ENCODE results near the gene KLF1. TPM values are rescaled to one million over a fixed set of nuclear protein-coding genes. Genes with fewer than 3 reads are reported as not detected.

The KLF1 gene
- total RNA-seq, 1 donor from 2014 or later: not detected

DNA sequence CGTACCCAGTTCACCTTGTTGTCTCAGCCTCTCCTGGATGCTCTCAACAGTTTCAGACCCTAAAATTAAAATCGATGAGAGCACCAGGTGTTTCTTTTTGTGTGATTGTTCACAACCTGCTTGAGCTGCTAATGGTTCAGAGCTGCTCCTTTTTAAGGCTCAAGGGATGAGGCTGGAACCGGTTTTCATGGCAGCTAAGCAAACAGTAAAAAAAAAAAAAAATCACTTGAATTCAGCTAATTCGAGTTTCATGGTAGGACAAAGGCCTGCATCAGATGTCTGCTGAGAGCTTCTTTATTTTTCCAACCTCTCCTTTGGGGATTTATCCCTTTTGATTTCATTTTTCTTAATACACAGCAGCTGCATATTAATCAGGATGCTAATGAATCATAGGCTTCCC lies 25.6 kb upstream of the KLF1 start:
- H3K36me3 Mint-ChIP-seq (ENCODE audit: unreplicated experiment): no peaks in the 10 kb centered on the region
- peaks cover 7% of the 10 kb centered on the region for H3K9me3 Mint-ChIP-seq (ENCODE audit: unreplicated experiment)
- H3K27ac Mint-ChIP-seq (ENCODE audit: unreplicated experiment): peak overlapping the region; percentile 87
- peaks cover 3% of the 10 kb centered on the region for H3K27me3 Mint-ChIP-seq (ENCODE audit: unreplicated experiment)
- no peak for DNase-seq
- TF ChIP-seq, protein P1, sequence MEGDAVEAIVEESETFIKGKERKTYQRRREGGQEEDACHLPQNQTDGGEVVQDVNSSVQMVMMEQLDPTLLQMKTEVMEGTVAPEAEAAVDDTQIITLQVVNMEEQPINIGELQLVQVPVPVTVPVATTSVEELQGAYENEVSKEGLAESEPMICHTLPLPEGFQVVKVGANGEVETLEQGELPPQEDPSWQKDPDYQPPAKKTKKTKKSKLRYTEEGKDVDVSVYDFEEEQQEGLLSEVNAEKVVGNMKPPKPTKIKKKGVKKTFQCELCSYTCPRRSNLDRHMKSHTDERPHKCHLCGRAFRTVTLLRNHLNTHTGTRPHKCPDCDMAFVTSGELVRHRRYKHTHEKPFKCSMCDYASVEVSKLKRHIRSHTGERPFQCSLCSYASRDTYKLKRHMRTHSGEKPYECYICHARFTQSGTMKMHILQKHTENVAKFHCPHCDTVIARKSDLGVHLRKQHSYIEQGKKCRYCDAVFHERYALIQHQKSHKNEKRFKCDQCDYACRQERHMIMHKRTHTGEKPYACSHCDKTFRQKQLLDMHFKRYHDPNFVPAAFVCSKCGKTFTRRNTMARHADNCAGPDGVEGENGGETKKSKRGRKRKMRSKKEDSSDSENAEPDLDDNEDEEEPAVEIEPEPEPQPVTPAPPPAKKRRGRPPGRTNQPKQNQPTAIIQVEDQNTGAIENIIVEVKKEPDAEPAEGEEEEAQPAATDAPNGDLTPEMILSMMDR (IDR thresholded peaks at IDR 0.05; ENCODE audit: partially characterized antibody, unreplicated experiment): no peak
- peaks cover 27% of the 10 kb centered on the region for H3K4me1 Mint-ChIP-seq (ENCODE audit: low read depth, unreplicated experiment)
- H3K4me3 Mint-ChIP-seq (ENCODE audit: unreplicated experiment): peak overlapping the region; percentile 70

DNA sequence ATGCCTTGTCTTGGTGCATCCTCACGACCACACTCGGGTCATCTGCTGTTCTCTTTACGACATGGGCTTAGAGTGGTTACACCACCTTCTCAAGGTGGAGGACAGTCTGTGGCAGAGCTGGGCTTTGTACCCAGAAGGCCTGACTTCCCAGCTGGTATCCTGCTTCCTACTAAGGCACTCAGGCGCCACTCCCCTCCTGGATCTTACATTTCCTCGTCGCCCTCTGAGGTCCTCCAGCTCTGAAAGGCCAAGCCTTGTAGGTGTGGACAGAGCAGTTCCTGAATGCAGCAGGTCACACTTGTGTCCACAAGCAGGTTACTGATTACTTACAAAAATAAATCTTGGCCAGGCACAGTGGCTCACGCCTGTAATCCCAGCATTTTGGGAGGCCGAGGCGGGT lies 20.2 kb upstream of the KLF1 start:
- Mint-ChIP-seq H3K27ac (ENCODE audit: unreplicated experiment) (no peak overlapping the region), H3K9me3 (ENCODE audit: unreplicated experiment) (peaks cover 7% of the 10 kb centered on the region), H3K4me1 (ENCODE audit: low read depth, unreplicated experiment) (peaks cover 7% of the 10 kb centered on the region), H3K27me3 (ENCODE audit: unreplicated experiment) (no peaks in the 10 kb centered on the region), H3K4me3 (ENCODE audit: unreplicated experiment) (no peak overlapping the region), H3K36me3 (ENCODE audit: unreplicated experiment) (no peaks in the 10 kb centered on the region)
- TF ChIP-seq, protein P1 (IDR thresholded peaks at IDR 0.05; ENCODE audit: partially characterized antibody, unreplicated experiment): no peak
- no peak for DNase-seq

DNA sequence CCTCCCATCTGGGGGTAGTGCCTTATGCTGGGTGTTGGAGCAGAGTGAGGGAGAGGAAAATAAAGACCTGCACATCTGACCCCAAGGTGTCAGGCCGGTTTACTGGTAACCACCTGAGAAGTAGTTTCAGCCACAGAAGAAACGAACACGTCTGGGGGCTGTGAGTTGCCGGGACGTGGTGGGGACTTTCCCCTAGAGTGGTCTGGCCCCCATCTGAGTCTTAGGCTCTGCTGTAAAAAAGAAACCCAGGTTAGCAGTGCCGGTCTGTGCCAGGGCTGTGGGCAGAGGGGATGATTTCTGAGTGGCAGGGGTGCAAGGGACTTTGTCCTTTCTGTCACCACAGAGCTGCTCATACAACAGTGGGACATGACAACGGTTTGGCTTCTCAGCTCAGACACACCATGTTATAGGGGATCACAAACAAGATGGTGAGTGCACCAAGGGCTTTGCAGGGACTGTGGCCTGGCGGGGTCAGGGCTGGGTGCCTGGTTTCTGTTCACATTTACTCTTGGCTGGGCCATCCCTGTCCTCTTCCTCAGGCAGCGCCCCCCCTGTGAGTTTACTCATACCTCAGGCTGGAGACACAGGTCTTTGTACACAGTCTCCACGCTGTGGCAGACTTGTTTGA lies 13.0 kb upstream of the KLF1 start:
- no peaks in the 10 kb centered on the region for H3K4me1 Mint-ChIP-seq (ENCODE audit: low read depth, unreplicated experiment)
- TF ChIP-seq, protein P1 (IDR thresholded peaks at IDR 0.05; ENCODE audit: partially characterized antibody, unreplicated experiment): no peak
- no peaks in the 10 kb centered on the region for H3K36me3 Mint-ChIP-seq (ENCODE audit: unreplicated experiment)
- peaks cover 2% of the 10 kb centered on the region for H3K9me3 Mint-ChIP-seq (ENCODE audit: unreplicated experiment)
- no peak overlapping the region for H3K4me3 Mint-ChIP-seq (ENCODE audit: unreplicated experiment)
- DNase-seq: no peak
- H3K27ac Mint-ChIP-seq (ENCODE audit: unreplicated experiment): no peak overlapping the region
- peaks cover 1% of the 10 kb centered on the region for H3K27me3 Mint-ChIP-seq (ENCODE audit: unreplicated experiment)

DNA sequence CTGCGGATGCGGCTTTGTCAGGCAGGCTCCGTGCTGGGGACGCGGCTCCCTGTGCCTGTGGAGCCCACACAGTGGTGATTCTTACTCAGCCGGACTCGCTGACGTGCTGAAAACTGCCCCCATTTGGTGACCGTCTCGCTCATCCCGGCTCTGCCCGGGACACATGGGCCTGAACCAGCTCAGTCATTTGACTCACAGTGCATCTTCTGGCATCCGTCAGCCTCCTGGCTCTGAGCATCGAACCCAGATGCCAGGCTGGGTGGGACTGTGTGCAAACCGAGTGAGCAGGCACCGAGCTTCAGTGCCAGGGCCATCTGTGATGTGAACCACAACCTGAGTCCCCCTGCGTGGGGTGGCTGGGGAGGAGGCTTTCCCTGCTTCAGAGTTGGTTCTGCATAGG lies 9.5 kb upstream of the KLF1 start:
- Mint-ChIP-seq H3K9me3 (ENCODE audit: unreplicated experiment) (peaks cover 2% of the 10 kb centered on the region), H3K4me1 (ENCODE audit: low read depth, unreplicated experiment) (no peaks in the 10 kb centered on the region), H3K4me3 (ENCODE audit: unreplicated experiment) (no peak overlapping the region), H3K36me3 (ENCODE audit: unreplicated experiment) (no peaks in the 10 kb centered on the region), H3K27me3 (ENCODE audit: unreplicated experiment) (peaks cover 1% of the 10 kb centered on the region), H3K27ac (ENCODE audit: unreplicated experiment) (no peak overlapping the region)
- TF ChIP-seq, protein P1 (IDR thresholded peaks at IDR 0.05; ENCODE audit: partially characterized antibody, unreplicated experiment): no peak
- no peak for DNase-seq

DNA sequence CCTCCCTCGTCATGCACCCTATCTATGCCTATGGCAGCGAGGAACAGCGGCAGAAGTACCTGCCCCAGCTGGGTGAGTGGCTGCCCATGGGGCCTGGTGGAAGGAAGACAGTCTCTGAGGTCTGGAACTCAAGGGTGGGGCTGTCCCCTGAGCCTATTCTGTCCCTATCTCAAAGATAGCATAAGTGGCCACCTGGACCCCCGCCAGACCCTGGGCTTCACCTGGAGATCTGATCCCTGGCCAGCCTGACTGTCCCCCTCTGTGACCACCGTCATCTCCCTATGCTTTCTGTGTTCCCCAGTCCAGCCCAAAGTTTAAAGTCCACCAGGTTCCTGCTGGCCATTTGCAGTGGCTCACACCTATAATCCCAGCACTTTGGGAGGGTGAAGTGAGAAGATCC lies 6.6 kb upstream of the KLF1 start:
- Mint-ChIP-seq H3K27ac (ENCODE audit: unreplicated experiment) (no peak overlapping the region), H3K36me3 (ENCODE audit: unreplicated experiment) (no peaks in the 10 kb centered on the region), H3K4me1 (ENCODE audit: low read depth, unreplicated experiment) (peaks cover 2% of the 10 kb centered on the region), H3K4me3 (ENCODE audit: unreplicated experiment) (peak overlapping the region; percentile 34), H3K9me3 (ENCODE audit: unreplicated experiment) (no peaks in the 10 kb centered on the region), H3K27me3 (ENCODE audit: unreplicated experiment) (peaks cover 11% of the 10 kb centered on the region)
- TF ChIP-seq, protein P1 (IDR thresholded peaks at IDR 0.05; ENCODE audit: partially characterized antibody, unreplicated experiment): no peak
- DNase-seq: no peak

All from glutamatergic neuron (in vitro differentiated cells).